ENCODE results near the gene LIN37. TPM values are rescaled to one million over a fixed set of nuclear protein-coding genes. Genes with fewer than 3 reads are reported as not detected.
"Not testable (repeated sequence)": the region's sequence is repeated elsewhere in the genome, so short reads cannot be mapped to it uniquely, and the experiment has no call there.

The LIN37 gene
- total RNA-seq, 1 experiment from 2014 or later, result 11.3 TPM

GRCh38 chr19:35793381-35794165, 45.2 kb downstream of the LIN37 start:
- ChIA-PET POLR2A (ENCODE audit: low non-redundant PET) (no interaction called here), CTCF (no interaction called here)
- intact Hi-C loops (cut with micrococcal nuclease; ENCODE audit: unreplicated experiment), result no loop called here
- no peaks in the 10 kb centered on the region for H3K9me3 ChIP-seq (ENCODE audit: low read depth, low read length, poor library complexity, severe bottlenecking)
- H3K27me3 ChIP-seq (replicated peaks; ENCODE audit: insufficient read depth, low read depth, low read length, poor library complexity), result peaks cover 16% of the 10 kb centered on the region
- TF ChIP-seq CTCF (conservative IDR thresholded peaks at IDR 0.05; ENCODE audit: low read depth, low read length) (no peak), EZH2 (IDR thresholded peaks at IDR 0.05; ENCODE audit: borderline replicate concordance, low read depth, low read length, poor library complexity, severe bottlenecking) (no peak)
- no TSS peak for BruUV-seq (replicated peaks)
- H3K4me1 ChIP-seq (ENCODE audit: insufficient read depth, low read length, poor library complexity, severe bottlenecking), result no peaks in the 10 kb centered on the region
- no peaks in the 10 kb centered on the region for H3K36me3 ChIP-seq (ENCODE audit: insufficient read depth, low read length, poor library complexity, severe bottlenecking)
- no peak overlapping the region for H3K27ac ChIP-seq (ENCODE audit: low read depth, low read length, poor library complexity, severe bottlenecking)
- DNase-seq (ENCODE audit: low spot score), result no peak
- H3K4me3 ChIP-seq (ENCODE audit: low read depth, low read length, poor library complexity, severe bottlenecking), result no peak overlapping the region

GRCh38 chr19:35795564-35795963, 47.2 kb downstream of the LIN37 start:
- POLR2A ChIA-PET (ENCODE audit: low non-redundant PET); CTCF ChIA-PET; H3K36me3 ChIP-seq (ENCODE audit: insufficient read depth, low read length, poor library complexity, severe bottlenecking); H3K9me3 ChIP-seq (ENCODE audit: low read depth, low read length, poor library complexity, severe bottlenecking); H3K27ac ChIP-seq (ENCODE audit: low read depth, low read length, poor library complexity, severe bottlenecking); BruUV-seq (replicated peaks); H3K4me3 ChIP-seq (ENCODE audit: low read depth, low read length, poor library complexity, severe bottlenecking); intact Hi-C loops (cut with micrococcal nuclease; ENCODE audit: unreplicated experiment); DNase-seq (ENCODE audit: low spot score); H3K4me1 ChIP-seq (ENCODE audit: insufficient read depth, low read length, poor library complexity, severe bottlenecking): not testable (repeated sequence)
- H3K27me3 ChIP-seq (replicated peaks; ENCODE audit: insufficient read depth, low read depth, low read length, poor library complexity), result peaks cover 16% of the 10 kb centered on the region

- H3K36me3 ChIP-seq (ENCODE audit: insufficient read depth, low read length, poor library complexity, severe bottlenecking), result no peaks in the 10 kb centered on the region
- BruUV-seq (replicated peaks), result no TSS peak
Measured at GRCh38 chr19:35796645-35797542, 48.5 kb downstream of the LIN37 start.

More at GRCh38 chr19:35796645-35797542, 48.5 kb downstream of the LIN37 start:
- POLR2A ChIA-PET (ENCODE audit: low non-redundant PET), result no interaction called here
- no peak for DNase-seq (ENCODE audit: low spot score)
- Histone ChIP-seq H3K4me1 (ENCODE audit: insufficient read depth, low read length, poor library complexity, severe bottlenecking) (no peaks in the 10 kb centered on the region), H3K4me3 (ENCODE audit: low read depth, low read length, poor library complexity, severe bottlenecking) (no peak overlapping the region), H3K27me3 (replicated peaks; ENCODE audit: insufficient read depth, low read depth, low read length, poor library complexity) (peaks cover 16% of the 10 kb centered on the region), H3K9me3 (ENCODE audit: low read depth, low read length, poor library complexity, severe bottlenecking) (no peaks in the 10 kb centered on the region), H3K27ac (ENCODE audit: low read depth, low read length, poor library complexity, severe bottlenecking) (no peak overlapping the region)
- intact Hi-C loops (cut with micrococcal nuclease; ENCODE audit: unreplicated experiment), result no loop called here
- TF ChIP-seq EZH2 (IDR thresholded peaks at IDR 0.05; ENCODE audit: borderline replicate concordance, low read depth, low read length, poor library complexity, severe bottlenecking) (no peak), CTCF (conservative IDR thresholded peaks at IDR 0.05; ENCODE audit: low read depth, low read length) (no peak)
- CTCF ChIA-PET, result no interaction called here
